Measurements from ENCODE around the gene GREB1. TPM values are rescaled to one million over a fixed set of nuclear protein-coding genes. Genes with fewer than 3 reads are reported as not detected.

GREB1 gene, protein sequence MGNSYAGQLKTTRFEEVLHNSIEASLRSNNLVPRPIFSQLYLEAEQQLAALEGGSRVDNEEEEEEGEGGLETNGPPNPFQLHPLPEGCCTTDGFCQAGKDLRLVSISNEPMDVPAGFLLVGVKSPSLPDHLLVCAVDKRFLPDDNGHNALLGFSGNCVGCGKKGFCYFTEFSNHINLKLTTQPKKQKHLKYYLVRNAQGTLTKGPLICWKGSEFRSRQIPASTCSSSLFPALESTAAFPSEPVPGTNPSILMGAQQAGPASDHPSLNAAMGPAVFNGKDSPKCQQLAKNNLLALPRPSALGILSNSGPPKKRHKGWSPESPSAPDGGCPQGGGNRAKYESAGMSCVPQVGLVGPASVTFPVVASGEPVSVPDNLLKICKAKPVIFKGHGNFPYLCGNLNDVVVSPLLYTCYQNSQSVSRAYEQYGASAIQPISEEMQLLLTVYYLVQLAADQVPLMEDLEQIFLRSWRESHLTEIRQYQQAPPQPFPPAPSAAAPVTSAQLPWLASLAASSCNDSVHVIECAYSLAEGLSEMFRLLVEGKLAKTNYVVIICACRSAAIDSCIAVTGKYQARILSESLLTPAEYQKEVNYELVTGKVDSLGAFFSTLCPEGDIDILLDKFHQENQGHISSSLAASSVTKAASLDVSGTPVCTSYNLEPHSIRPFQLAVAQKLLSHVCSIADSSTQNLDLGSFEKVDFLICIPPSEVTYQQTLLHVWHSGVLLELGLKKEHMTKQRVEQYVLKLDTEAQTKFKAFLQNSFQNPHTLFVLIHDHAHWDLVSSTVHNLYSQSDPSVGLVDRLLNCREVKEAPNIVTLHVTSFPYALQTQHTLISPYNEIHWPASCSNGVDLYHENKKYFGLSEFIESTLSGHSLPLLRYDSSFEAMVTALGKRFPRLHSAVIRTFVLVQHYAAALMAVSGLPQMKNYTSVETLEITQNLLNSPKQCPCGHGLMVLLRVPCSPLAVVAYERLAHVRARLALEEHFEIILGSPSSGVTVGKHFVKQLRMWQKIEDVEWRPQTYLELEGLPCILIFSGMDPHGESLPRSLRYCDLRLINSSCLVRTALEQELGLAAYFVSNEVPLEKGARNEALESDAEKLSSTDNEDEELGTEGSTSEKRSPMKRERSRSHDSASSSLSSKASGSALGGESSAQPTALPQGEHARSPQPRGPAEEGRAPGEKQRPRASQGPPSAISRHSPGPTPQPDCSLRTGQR (N-terminal part only)
- polyA plus RNA-seq (2013, experiment 1 of 2) = 1.9 TPM
- 1.9 TPM for polyA plus RNA-seq (2013, experiment 2 of 2)

DNA sequence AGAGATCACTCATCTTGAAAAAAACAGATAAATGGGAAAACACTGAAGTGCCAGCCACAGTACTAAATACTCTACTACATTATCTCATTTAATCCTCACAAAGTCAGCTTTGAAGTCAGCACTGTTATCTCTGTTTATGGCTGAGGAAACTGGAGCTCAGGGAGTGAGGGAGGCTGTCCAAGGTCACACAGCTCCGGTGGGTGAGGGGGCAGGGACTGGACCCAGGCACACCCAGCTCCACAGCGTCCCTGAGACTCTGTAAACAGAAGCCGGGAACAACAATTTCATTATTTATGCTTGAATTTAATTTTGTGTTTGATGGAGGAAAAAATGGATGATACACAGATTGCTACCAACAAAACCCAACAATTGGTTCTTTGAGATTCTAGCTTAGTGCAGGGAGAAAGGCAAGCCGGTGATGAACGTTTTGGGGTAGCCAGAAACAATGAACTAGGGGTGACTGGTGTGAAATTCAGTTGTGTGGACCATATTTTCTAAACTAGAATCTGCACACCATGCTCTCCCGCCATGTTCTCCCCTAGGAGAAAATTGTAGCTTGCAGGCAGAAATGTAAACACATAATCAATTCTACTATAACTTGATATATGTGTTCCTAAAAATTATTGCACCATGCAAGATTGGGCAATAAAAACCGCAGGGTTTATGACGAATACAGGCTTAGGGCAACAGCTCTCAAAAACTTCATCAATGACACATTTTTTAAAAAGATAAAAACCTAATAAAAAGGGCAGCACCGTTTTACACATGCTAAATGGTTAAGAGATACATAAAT lies at the start of gene GREB1:
TSS of gene GREB1 (plus strand) at position 768 of the 793 bp plus-strand sequence. CDS start 22,570 bp downstream, outside the sequence.
- H3K36me3 ChIP-seq (ENCODE audit: control insufficient read depth in 1 of 2, insufficient read depth in 2 of 2, low read depth in 1 of 2, low read length in 2 of 2) = no peaks in the 10 kb centered on the region
- no peak within 1 kb of the TSS for H2BK120ac ChIP-seq (ENCODE audit: low read depth, low read length)
- no peaks in the 10 kb centered on the region for H3K9me3 ChIP-seq (ENCODE audit: control insufficient read depth, low read length)
- H3K23ac ChIP-seq (ENCODE audit: low read length in 2 of 2) = no peak within 1 kb of the TSS
- H4K91ac ChIP-seq (ENCODE audit: low read length) = no peak within 1 kb of the TSS
- H3K9ac ChIP-seq (ENCODE audit: low read length) = no peak within 1 kb of the TSS
- no peak within 1 kb of the TSS for H3K14ac ChIP-seq (ENCODE audit: low read length in 2 of 2)
- H3K4me3 ChIP-seq (ENCODE audit: insufficient read depth in 1 of 2, low read depth in 1 of 2, low read length in 2 of 2) = no peak within 1 kb of the TSS
- H2BK5ac ChIP-seq (ENCODE audit: low read depth, low read length, poor library complexity, severe bottlenecking) = no peak within 1 kb of the TSS
- peak within 1 kb of the TSS; percentile 23 for H2BK15ac ChIP-seq (ENCODE audit: low read depth, poor library complexity, severe bottlenecking)
- no peak within 1 kb of the TSS for H3K27ac ChIP-seq (ENCODE audit: low read length, poor library complexity, severe bottlenecking)
- no peaks in the 10 kb centered on the region for H3K79me1 ChIP-seq (replicated peaks; ENCODE audit: low read length, poor library complexity, severe bottlenecking)
- H4K8ac ChIP-seq (ENCODE audit: low read length) = no peak within 1 kb of the TSS
- no peak within 1 kb of the TSS for H2AK5ac ChIP-seq (ENCODE audit: low read length, severe bottlenecking)
- no peak within 1 kb of the TSS for H3K4ac ChIP-seq (ENCODE audit: low read depth in 1 of 2, low read length in 2 of 2)
- H3K18ac ChIP-seq (ENCODE audit: low read depth in 1 of 2, low read length in 2 of 2) = no peak within 1 kb of the TSS
- no peaks in the 10 kb centered on the region for H3K4me1 ChIP-seq (ENCODE audit: control insufficient read depth, insufficient read depth, low read depth, low read length)
- peaks cover 34 to 50% of the 10 kb centered on the region in 2 experiments for H3K27me3 ChIP-seq (ENCODE audit: control insufficient read depth in 1 of 2, insufficient read depth in 1 of 2, low read length in 2 of 2)
- peak; percentile 28 for DNase-seq
- 67% methylated on average over 4 of the region's 9 CpGs for WGBS
- H3K4me2 ChIP-seq (ENCODE audit: low read length, poor library complexity, severe bottlenecking) = no peak within 1 kb of the TSS
- H2AFZ ChIP-seq (ENCODE audit: low read depth, low read length) = no peak within 1 kb of the TSS
- no peak within 1 kb of the TSS for H2BK12ac ChIP-seq (ENCODE audit: low read length in 2 of 2)

DNA sequence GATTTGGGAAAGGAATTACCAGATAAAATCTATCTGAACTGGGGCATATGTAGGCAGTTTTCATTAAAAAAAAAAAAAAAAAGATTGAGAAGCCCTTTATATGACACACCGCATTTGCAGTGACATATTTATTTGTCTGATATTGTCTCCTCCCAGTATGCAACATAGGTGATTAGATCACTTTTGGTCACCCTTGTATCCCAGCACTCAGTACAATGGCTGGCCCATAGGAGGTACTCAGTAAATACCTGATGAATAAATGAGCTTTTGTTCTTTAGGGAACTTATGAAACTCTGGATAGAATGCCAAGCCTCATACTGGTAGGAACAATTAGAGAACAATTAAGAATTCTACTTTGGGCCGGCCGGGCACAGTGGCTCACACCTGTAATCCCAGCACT lies 45.0 kb upstream of the GREB1 start:
- no peak overlapping the region for H2AFZ ChIP-seq (ENCODE audit: low read depth, low read length)
- H3K4me3 ChIP-seq (ENCODE audit: insufficient read depth in 1 of 2, low read depth in 1 of 2, low read length in 2 of 2) = no peak overlapping the region
- H3K79me1 ChIP-seq (replicated peaks; ENCODE audit: low read length, poor library complexity, severe bottlenecking) = no peaks in the 10 kb centered on the region
- no peak overlapping the region for H2BK15ac ChIP-seq (ENCODE audit: low read depth, poor library complexity, severe bottlenecking)
- H2AK5ac ChIP-seq (ENCODE audit: low read length, severe bottlenecking) = no peak overlapping the region
- no peaks in the 10 kb centered on the region for H3K4me1 ChIP-seq (ENCODE audit: control insufficient read depth, insufficient read depth, low read depth, low read length)
- no peaks in the 10 kb centered on the region for H3K36me3 ChIP-seq (ENCODE audit: control insufficient read depth in 1 of 2, insufficient read depth in 2 of 2, low read depth in 1 of 2, low read length in 2 of 2)
- no peak for DNase-seq
- H3K18ac ChIP-seq (ENCODE audit: low read depth in 1 of 2, low read length in 2 of 2) = no peak overlapping the region
- no peak overlapping the region for H3K14ac ChIP-seq (ENCODE audit: low read length in 2 of 2)
- H2BK12ac ChIP-seq (ENCODE audit: low read length in 2 of 2) = no peak overlapping the region
- 64% methylated on average over 3 of the region's 3 CpGs for WGBS
- H4K91ac ChIP-seq (ENCODE audit: low read length) = no peak overlapping the region
- H3K9ac ChIP-seq (ENCODE audit: low read length) = no peak overlapping the region
- no peaks in the 10 kb centered on the region for H3K9me3 ChIP-seq (ENCODE audit: control insufficient read depth, low read length)
- no peak overlapping the region for H3K4ac ChIP-seq (ENCODE audit: low read depth in 1 of 2, low read length in 2 of 2)
- no peak overlapping the region for H2BK5ac ChIP-seq (ENCODE audit: low read depth, low read length, poor library complexity, severe bottlenecking)
- H4K8ac ChIP-seq (ENCODE audit: low read length) = no peak overlapping the region
- H3K4me2 ChIP-seq (ENCODE audit: low read length, poor library complexity, severe bottlenecking) = no peak overlapping the region
- no peak overlapping the region for H2BK120ac ChIP-seq (ENCODE audit: low read depth, low read length)
- H3K27ac ChIP-seq (ENCODE audit: low read length, poor library complexity, severe bottlenecking) = no peak overlapping the region
- H3K23ac ChIP-seq (ENCODE audit: low read length in 2 of 2) = no peak overlapping the region
- peaks cover 35 to 58% of the 10 kb centered on the region in 2 experiments for H3K27me3 ChIP-seq (ENCODE audit: control insufficient read depth in 1 of 2, insufficient read depth in 1 of 2, low read length in 2 of 2)

DNA sequence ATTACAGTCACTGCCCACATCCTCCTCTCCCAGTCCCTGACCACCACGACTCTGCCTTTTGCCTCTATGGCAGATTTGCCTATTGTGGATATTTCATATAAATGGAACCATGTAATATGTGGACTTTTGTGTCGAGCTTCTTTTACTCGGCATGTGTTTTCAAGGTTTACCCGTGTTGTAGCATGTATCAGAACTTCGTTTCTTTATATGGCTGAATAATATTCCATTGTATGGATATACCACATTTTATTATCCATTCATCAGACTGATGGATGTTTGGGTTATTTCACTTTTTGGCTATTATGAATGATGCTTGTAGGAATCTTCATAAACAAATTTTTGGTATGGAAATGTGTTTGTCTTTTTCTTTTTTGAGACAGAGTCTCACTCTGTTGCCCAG lies 43.7 kb upstream of the GREB1 start:
- no peak overlapping the region for H2AFZ ChIP-seq (ENCODE audit: low read depth, low read length)
- no peaks in the 10 kb centered on the region for H3K36me3 ChIP-seq (ENCODE audit: control insufficient read depth in 1 of 2, insufficient read depth in 2 of 2, low read depth in 1 of 2, low read length in 2 of 2)
- H3K79me1 ChIP-seq (replicated peaks; ENCODE audit: low read length, poor library complexity, severe bottlenecking) = no peaks in the 10 kb centered on the region
- no peak overlapping the region for H2BK5ac ChIP-seq (ENCODE audit: low read depth, low read length, poor library complexity, severe bottlenecking)
- no peak overlapping the region for H3K14ac ChIP-seq (ENCODE audit: low read length in 2 of 2)
- no peak overlapping the region for H3K27ac ChIP-seq (ENCODE audit: low read length, poor library complexity, severe bottlenecking)
- H3K9me3 ChIP-seq (ENCODE audit: control insufficient read depth, low read length) = no peaks in the 10 kb centered on the region
- H3K23ac ChIP-seq (ENCODE audit: low read length in 2 of 2) = no peak overlapping the region
- H3K9ac ChIP-seq (ENCODE audit: low read length) = no peak overlapping the region
- no peak overlapping the region for H2AK5ac ChIP-seq (ENCODE audit: low read length, severe bottlenecking)
- no peak overlapping the region for H4K8ac ChIP-seq (ENCODE audit: low read length)
- H3K4ac ChIP-seq (ENCODE audit: low read depth in 1 of 2, low read length in 2 of 2) = no peak overlapping the region
- DNase-seq = no peak
- H3K27me3 ChIP-seq (ENCODE audit: control insufficient read depth in 1 of 2, insufficient read depth in 1 of 2, low read length in 2 of 2) = peaks cover 39 to 55% of the 10 kb centered on the region in 2 experiments
- no peak overlapping the region for H4K91ac ChIP-seq (ENCODE audit: low read length)
- no peak overlapping the region for H3K4me2 ChIP-seq (ENCODE audit: low read length, poor library complexity, severe bottlenecking)
- H3K4me3 ChIP-seq (ENCODE audit: insufficient read depth in 1 of 2, low read depth in 1 of 2, low read length in 2 of 2) = no peak overlapping the region
- H3K18ac ChIP-seq (ENCODE audit: low read depth in 1 of 2, low read length in 2 of 2) = no peak overlapping the region
- 100% methylated on average over 3 of the region's 5 CpGs for WGBS
- H3K4me1 ChIP-seq (ENCODE audit: control insufficient read depth, insufficient read depth, low read depth, low read length) = no peaks in the 10 kb centered on the region
- H2BK15ac ChIP-seq (ENCODE audit: low read depth, poor library complexity, severe bottlenecking) = no peak overlapping the region
- H2BK12ac ChIP-seq (ENCODE audit: low read length in 2 of 2) = no peak overlapping the region
- H2BK120ac ChIP-seq (ENCODE audit: low read depth, low read length) = no peak overlapping the region

Measured in mesenchymal stem cell (in vitro differentiated cells and primary cell).